IgD-negative memory B cell (primary cell): ENCODE data around the gene PLEKHM3. TPM values are rescaled to one million over a fixed set of nuclear protein-coding genes. Genes with fewer than 3 reads are reported as not detected.

Source experiments
- H3K27ac Mint-ChIP-seq, 3 donors: one replicate each; pipeline ENCODE4 v1.8.0; 2020 to 2022; ENCODE audit warnings: mild to moderate bottlenecking in 3 of 3, mixed read lengths in 3 of 3, moderate library complexity in 1 of 3
- H3K27me3 Mint-ChIP-seq: one replicate; pipeline ENCODE4 v1.8.0; 2021; ENCODE audit warnings: mixed read lengths
- H3K36me3 Mint-ChIP-seq: one replicate; pipeline ENCODE4 v1.8.0; 2020; ENCODE audit warnings: mild to moderate bottlenecking, mixed read lengths
- H3K4me1 Mint-ChIP-seq, 3 donors: one replicate each; pipeline ENCODE4 v1.8.0; 2020 to 2022; ENCODE audit warnings: mixed read lengths in 3 of 3, mild to moderate bottlenecking in 1 of 3
- H3K4me3 Mint-ChIP-seq, 4 donors: one replicate each; pipeline ENCODE4 v1.8.0; 2020 to 2022; ENCODE audit warnings: mild to moderate bottlenecking in 4 of 4, mixed read lengths in 4 of 4, moderate library complexity in 3 of 4
- H3K9me3 Mint-ChIP-seq, 3 donors: one replicate each; pipeline ENCODE4 v1.8.0; 2020 to 2021; ENCODE audit warnings: mixed read lengths in 3 of 3, mild to moderate bottlenecking in 1 of 3
- polyA plus RNA-seq: library from polyadenylated mRNA; unstranded; fragments of 300-500 nt; fragmentation: Illumina TruSeq; gene quantifications from one replicate; pipeline ENCODE4 v1.2.3, GENCODE V29; 2021

PLEKHM3 gene, protein sequence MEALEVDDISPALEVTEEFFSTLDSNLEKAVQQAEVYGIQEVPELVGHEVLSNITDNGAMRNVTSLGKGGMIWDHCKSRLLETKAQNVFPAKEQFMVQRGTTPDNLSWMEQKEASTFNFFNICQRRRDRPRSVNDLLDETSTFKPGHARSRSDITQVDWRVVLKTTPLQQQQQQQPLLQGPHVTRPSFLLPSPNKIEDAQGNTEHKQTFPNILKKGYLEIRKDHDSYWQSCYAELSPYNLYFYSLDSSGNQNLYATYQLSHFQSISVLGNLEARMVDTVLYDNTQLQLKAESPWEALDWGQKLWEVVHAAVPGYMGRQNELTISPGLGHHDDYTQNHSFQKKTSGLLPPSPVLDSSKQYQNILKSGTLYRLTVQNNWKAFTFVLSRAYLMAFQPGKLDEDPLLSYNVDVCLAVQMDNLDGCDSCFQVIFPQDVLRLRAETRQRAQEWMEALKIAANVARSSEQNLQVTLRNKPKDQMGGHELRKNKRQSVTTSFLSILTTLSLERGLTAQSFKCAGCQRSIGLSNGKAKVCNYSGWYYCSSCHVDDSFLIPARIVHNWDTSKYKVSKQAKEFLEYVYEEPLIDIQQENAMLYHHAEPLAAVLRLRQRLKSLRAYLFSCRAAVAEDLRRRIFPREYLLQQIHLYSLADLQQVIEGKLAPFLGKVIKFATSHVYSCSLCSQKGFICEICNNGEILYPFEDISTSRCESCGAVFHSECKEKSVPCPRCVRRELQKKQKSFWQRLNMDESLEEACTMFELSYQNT
- 2.5 TPM for polyA plus RNA-seq

DNA sequence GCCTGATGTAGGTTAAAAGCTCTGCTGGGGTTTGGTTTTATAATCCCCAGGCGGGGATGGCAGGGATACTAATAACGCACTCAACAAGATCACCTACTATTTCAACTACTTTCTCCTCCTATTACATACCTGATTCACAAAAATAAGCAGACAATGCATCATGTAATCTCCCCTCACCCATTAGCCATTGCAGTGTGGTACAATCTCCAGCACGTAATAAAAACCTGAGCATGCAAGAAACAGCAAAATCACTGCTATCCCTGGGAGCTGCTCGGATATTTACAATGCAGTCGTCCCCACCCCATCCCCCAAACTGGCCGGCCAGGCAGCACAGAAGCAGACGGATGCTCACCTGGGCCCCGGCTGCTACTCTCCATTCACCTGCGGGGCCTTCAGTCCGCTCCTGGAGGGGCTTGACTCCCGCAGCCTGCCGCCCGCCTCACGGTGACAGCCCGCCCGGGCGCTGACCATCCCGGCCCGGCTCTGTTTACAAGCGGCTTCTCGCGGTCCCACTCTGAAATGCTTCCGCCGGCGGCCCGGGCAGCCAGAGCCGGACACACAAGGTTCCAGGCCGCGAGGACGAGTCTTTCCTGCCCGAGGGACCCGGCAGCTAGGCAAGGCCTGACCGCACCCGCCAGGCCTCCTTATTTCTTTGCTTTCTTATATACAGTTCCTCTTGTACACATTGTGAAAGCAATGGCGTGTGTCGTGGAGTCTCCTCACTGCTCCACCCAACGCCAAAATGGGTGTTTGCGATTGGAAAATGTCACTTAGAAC lies at the start of gene PLEKHM3:
TSS of gene PLEKHM3 (minus strand) at position 491 of the 777 bp plus-strand sequence. CDS start 23,888 bp downstream, outside the sequence.
- peaks cover 9 to 14% (median 13%) of the 10 kb centered on the region in 3 donors for H3K4me1 Mint-ChIP-seq
- H3K36me3 Mint-ChIP-seq, result no peaks in the 10 kb centered on the region
- peak within 1 kb of the TSS; percentile 75 to 99 (median 94) for H3K4me3 Mint-ChIP-seq
- peaks cover 1% of the 10 kb centered on the region for H3K27me3 Mint-ChIP-seq
- H3K27ac Mint-ChIP-seq, result peak within 1 kb of the TSS; percentile 0 to 95 (median 93)
- no peaks in the 10 kb centered on the region for H3K9me3 Mint-ChIP-seq

DNA sequence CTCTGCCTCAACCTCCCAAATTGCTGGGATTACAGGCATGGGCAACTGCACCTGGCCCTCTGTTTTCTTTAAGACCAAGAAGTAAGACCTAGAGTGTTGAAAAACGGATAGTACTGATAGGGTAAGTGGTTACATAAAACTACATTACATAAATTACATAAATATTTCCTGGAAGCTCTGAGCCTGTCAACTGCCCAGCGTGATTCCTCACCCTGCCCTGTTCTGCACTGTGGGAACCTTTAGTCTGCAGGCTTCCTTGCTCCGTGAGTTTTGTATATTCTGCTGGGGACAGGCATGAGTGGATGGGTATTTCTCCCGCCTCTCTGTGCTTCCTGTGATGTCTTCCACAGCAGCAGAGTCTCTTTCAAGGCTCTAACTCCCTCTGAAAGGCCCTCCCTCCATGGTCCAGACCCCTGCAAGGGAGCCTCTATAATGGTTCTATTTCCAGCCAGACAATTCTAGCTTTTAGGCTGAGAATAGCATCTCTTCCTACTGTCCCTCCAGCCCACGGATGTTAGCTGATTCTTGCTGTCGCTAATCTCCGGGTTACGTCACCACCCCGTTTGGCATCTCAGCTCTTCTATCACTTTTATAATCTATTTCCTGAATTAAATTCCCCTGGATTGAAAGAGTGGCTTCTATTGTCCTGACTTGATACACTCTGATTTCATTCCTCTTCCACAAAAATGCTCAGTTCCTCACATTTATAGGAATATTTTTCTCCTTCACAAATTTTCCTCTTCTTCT lies 49.5 kb upstream of the PLEKHM3 start:
- H3K4me1 Mint-ChIP-seq, result no peaks in the 10 kb centered on the region

DNA sequence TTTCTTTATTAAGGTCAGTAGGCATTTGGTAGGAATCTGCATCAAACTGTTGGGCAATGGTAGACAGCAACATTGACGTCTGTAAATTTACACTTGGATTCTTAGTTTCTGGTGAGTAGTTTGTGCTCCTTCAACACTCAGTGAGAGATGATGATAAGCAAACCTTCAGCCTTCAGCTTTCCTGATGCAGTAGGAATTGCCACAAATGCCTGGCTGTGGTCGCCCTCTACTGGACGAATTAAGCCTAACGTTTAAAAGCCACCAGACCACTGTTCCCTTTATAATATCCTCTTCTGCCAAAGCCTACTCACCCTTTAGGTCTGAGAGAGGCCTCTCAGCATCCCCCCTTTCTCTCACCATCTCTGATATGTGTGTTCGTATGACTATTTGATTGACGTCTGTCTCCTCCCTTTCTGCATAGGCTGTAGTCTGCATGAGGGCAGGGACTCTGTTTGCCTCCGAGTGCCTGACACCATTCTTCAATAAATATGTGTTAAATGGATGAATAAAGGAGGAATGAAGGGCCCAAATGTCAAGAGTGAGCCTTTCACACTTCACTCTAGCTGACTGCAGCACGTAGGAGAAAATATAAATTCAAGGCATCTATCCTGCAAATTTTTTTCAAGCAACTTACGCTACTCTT lies 47.0 kb upstream of the PLEKHM3 start:
- H3K27ac Mint-ChIP-seq, result no peak overlapping the region
- H3K4me3 Mint-ChIP-seq, result no peak overlapping the region
- H3K9me3 Mint-ChIP-seq, result no peaks in the 10 kb centered on the region
- H3K27me3 Mint-ChIP-seq, result peaks cover 4% of the 10 kb centered on the region
- H3K36me3 Mint-ChIP-seq, result no peaks in the 10 kb centered on the region
- no peaks in the 10 kb centered on the region for H3K4me1 Mint-ChIP-seq

More for the DNA sequence above, 49.5 kb upstream of the PLEKHM3 start:
- no peak overlapping the region for H3K4me3 Mint-ChIP-seq
- peaks cover 0 to 2% (median 0%) of the 10 kb centered on the region in 3 donors for H3K9me3 Mint-ChIP-seq
- H3K27me3 Mint-ChIP-seq, result peaks cover 18% of the 10 kb centered on the region
- no peak overlapping the region for H3K27ac Mint-ChIP-seq
- H3K36me3 Mint-ChIP-seq, result no peaks in the 10 kb centered on the region

DNA sequence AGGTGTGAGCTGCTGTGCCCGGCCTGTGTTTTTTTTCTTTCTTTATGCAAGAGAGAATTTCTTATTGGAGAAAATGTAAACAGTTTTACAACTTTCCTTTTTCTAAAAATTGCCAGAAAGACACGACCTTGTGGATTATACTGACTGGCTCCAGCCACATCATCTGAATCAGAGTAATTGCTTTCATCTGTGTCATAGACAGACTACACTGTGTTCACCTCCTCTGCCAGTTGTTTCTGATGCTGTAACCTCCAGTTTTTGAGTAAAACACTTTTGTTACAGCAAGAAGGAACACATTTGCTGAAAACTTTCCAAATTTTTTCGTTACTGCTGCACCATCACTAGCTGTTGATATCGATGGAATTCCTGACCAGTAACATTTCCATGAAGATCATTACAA lies 43.9 kb upstream of the PLEKHM3 start:
- no peaks in the 10 kb centered on the region for H3K36me3 Mint-ChIP-seq
- H3K4me3 Mint-ChIP-seq, result no peak overlapping the region
- H3K4me1 Mint-ChIP-seq, result peaks cover 0 to 3% (median 0%) of the 10 kb centered on the region in 3 donors
- no peaks in the 10 kb centered on the region for H3K27me3 Mint-ChIP-seq
- H3K9me3 Mint-ChIP-seq, result no peaks in the 10 kb centered on the region
- H3K27ac Mint-ChIP-seq, result no peak overlapping the region

DNA sequence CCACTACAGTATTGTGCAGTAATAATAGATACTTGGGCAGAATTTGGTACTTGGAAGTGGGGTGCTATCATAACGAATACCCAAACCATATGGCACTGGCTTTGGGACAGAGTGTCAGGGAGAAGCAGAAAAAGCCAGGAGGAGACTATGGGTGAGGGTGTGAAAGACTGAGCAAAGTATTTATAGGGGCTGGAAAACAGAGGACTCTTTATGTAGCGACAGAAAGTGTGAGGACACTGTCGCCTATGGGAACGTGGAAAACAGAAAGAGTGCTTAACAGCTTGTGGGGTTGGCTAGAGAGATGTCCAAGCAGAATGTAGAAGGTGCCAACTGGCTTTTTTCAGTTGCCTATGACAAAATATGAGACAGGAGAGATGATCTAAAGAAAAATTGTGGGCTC lies 40.7 kb upstream of the PLEKHM3 start:
- Mint-ChIP-seq H3K27me3 (peaks cover 2% of the 10 kb centered on the region), H3K9me3 (no peaks in the 10 kb centered on the region), H3K4me3 (no peak overlapping the region), H3K4me1 (peaks cover 0 to 3% (median 0%) of the 10 kb centered on the region in 3 donors), H3K27ac (no peak overlapping the region), H3K36me3 (no peaks in the 10 kb centered on the region)

DNA sequence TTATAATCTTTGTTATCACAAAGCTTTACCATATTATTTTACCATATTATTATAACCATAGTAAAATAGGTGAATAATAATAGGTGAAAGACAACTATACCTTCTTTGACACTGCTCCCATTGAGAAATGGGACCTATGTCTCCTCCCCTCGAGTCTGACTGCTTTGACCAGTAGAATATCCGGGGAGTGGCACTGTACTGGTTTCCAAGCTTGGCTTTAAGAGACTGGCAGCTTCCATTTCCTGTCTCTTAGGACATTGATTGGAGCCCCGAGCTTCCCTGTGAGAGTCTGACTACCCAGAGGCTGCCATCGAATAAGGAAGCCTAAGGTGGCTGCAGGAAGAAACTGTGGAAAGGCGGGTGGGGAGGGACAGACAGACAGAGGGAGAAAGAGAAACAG lies 40.1 kb upstream of the PLEKHM3 start:
- H3K27me3 Mint-ChIP-seq, result peaks cover 2% of the 10 kb centered on the region
- no peaks in the 10 kb centered on the region for H3K9me3 Mint-ChIP-seq
- peaks cover 0 to 3% (median 0%) of the 10 kb centered on the region in 3 donors for H3K4me1 Mint-ChIP-seq
- H3K27ac Mint-ChIP-seq, result no peak overlapping the region
- no peak overlapping the region for H3K4me3 Mint-ChIP-seq
- H3K36me3 Mint-ChIP-seq, result no peaks in the 10 kb centered on the region

DNA sequence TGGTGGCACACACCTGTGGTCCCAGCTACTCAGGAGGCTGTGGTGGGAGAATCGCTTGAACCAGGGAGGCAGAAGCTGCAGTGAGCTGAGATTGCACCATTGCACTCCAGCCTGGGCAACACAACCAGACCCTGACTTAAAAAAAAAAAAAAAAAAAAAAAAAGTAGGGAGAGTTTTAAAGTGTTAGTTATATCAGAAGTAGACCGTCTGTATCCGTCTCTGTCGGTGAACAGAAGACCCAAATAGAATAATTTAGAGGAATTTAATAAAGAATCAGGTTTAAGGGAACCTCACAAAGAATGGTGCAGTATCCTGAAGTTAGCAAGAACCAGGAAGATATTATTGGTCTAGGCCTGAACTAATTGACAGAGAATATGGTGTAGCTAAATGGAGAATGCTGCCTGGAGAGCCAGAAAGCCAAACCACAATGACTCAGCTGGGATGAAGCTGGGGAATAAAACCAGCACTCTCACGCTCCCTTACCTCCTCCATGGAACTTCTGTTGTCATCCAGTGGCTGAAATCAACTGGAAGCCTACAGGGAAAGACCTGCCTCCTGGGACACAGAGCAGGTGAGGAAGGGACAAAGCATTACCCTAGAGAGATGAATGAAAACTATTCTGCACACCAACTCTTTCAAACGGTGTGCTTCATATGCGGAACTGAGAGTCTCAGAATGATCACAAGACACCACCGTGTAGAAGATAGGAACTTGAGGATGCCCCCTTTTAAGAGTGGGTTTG lies 39.1 kb upstream of the PLEKHM3 start:
- H3K36me3 Mint-ChIP-seq, result no peaks in the 10 kb centered on the region
- H3K4me1 Mint-ChIP-seq, result peaks cover 0 to 3% (median 0%) of the 10 kb centered on the region in 3 donors
- peaks cover 2% of the 10 kb centered on the region for H3K27me3 Mint-ChIP-seq
- H3K4me3 Mint-ChIP-seq, result no peak overlapping the region
- H3K27ac Mint-ChIP-seq, result no peak overlapping the region
- no peaks in the 10 kb centered on the region for H3K9me3 Mint-ChIP-seq

DNA sequence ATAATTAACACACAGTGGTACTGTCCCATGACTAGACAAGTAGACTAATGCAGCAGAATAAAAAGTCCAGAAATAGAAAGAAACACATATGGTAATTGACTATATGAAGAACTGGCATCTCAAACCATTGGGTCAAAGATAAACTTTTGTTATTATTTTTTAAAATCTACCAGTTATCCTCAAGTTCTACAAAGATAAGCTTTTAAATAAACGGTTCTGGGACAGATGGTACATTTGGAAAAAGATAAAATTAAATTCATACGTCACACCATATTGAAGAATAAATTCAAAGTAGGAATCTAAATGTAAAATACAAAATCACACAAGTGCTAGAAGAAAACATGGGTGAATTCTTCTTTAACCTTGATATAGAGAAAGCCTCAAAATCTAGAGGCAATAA lies 37.6 kb upstream of the PLEKHM3 start:
- H3K4me3 Mint-ChIP-seq, result no peak overlapping the region
- peaks cover 0 to 3% (median 0%) of the 10 kb centered on the region in 3 donors for H3K4me1 Mint-ChIP-seq
- H3K27ac Mint-ChIP-seq, result no peak overlapping the region
- no peaks in the 10 kb centered on the region for H3K36me3 Mint-ChIP-seq
- no peaks in the 10 kb centered on the region for H3K9me3 Mint-ChIP-seq
- peaks cover 2% of the 10 kb centered on the region for H3K27me3 Mint-ChIP-seq

DNA sequence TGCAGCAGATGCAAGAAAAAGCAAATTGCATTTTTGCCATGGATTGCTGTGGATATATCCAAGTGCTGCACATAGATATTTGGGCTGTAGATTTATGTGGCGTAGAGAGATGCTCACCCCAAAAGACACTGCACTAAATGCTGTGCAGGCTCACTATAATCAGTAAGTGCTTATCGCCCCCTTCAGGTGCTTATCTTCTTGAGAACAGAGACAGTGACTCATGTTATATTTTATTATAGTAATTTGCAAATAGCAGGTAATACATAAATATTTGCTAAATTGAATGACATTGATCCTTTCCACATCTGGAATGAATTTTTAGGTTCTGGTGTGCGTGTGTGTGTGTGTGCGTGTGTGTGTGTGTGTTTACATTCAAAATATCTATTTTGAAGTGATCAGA lies 36.8 kb upstream of the PLEKHM3 start:
- Mint-ChIP-seq H3K27me3 (peaks cover 2% of the 10 kb centered on the region), H3K4me3 (no peak overlapping the region), H3K4me1 (peaks cover 0 to 3% (median 0%) of the 10 kb centered on the region in 3 donors), H3K36me3 (peaks cover 3% of the 10 kb centered on the region), H3K9me3 (no peaks in the 10 kb centered on the region), H3K27ac (no peak overlapping the region)

DNA sequence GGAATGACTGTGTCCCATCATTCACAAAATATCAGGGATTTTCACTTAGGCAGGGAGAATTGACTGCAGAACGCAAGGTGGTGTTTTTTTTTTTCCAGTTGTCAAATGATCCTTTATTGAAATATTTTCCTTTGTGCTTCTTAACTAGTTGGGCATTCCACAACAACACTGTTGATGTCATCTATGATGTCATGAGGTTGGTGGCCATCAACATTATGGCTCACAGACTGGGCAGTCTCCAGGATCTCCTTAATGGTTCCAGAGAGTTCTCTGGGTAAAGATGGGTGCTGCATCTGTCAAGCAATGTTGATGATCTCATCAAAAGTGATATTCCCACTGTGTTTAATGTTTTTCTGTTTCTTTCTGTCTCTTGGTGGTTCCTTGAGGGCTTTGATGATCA lies 31.8 kb upstream of the PLEKHM3 start:
- no peak overlapping the region for H3K4me3 Mint-ChIP-seq
- H3K9me3 Mint-ChIP-seq, result no peaks in the 10 kb centered on the region
- H3K27me3 Mint-ChIP-seq, result peaks cover 4% of the 10 kb centered on the region
- H3K4me1 Mint-ChIP-seq, result no peaks in the 10 kb centered on the region
- H3K36me3 Mint-ChIP-seq, result peaks cover 3% of the 10 kb centered on the region
- H3K27ac Mint-ChIP-seq, result peak overlapping the region in 1 of 3 donors; percentile 45

DNA sequence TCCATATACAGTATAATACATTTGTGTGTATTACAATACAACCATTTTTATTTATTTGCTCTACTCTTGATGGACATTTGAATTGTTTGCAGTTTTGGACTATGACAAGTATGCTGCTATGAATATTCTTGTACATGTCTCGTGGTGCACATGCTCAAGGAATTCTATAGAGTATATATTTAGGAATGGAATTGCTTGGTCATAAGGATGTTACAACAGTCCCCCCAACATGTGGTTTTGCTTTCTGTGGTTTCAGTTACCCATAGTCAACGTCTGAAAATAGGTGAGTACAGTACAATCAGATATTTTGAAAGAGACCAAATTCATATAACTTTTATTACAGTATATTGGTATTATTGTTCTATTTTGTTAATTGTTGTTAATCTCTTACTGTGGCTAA lies 24.1 kb upstream of the PLEKHM3 start:
- Mint-ChIP-seq H3K9me3 (no peaks in the 10 kb centered on the region), H3K36me3 (no peaks in the 10 kb centered on the region), H3K27me3 (peaks cover 5% of the 10 kb centered on the region), H3K4me3 (no peak overlapping the region), H3K4me1 (no peaks in the 10 kb centered on the region), H3K27ac (no peak overlapping the region)

DNA sequence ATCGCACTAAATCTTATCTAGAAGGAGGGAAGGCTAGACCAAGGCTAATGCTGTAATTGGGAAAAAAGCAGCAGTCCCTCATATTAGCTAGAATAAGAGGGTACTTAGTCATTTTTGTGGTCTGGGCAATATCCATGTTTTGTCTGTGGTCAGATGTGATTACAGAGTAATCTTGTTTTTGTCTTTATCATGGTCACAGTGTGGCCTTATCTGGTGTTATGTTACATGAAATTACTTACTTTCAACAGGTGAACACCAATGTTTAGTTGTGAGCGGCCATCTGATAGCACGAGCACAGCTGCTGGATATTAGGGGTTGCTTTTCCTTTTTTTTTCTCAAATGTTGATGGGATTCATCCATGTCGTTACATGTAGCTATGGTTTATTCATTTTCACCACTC lies 23.7 kb upstream of the PLEKHM3 start:
- Mint-ChIP-seq H3K27me3 (peaks cover 5% of the 10 kb centered on the region), H3K36me3 (no peaks in the 10 kb centered on the region), H3K4me3 (no peak overlapping the region), H3K9me3 (no peaks in the 10 kb centered on the region), H3K27ac (no peak overlapping the region), H3K4me1 (no peaks in the 10 kb centered on the region)

DNA sequence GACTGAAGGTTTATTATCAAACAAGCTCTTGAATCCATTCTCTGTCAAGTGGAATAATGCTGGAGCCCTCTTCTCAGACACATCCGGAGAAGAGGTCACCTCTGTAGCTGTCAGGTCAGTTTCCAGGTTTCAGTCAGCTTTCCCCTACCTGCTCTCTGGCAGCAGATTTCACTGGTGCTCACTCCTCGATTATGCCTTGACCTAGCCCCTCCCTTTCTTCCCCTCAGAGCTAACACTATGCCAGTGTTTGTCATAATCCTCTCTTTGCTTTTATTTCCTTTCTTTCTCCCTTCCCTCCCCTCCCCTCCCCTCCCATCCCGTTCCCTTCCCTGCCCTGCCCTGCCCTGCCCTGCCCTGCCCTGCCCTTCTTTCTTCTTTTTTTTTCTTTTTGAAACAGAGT lies 22.5 kb upstream of the PLEKHM3 start:
- Mint-ChIP-seq H3K9me3 (no peaks in the 10 kb centered on the region), H3K4me3 (no peak overlapping the region), H3K27me3 (peaks cover 5% of the 10 kb centered on the region), H3K36me3 (no peaks in the 10 kb centered on the region), H3K4me1 (no peaks in the 10 kb centered on the region), H3K27ac (no peak overlapping the region)
